Panc1 (cell line): ENCODE results near the gene ASF1B. TPM values are rescaled to one million over a fixed set of nuclear protein-coding genes. Genes with fewer than 3 reads are reported as not detected.

Experiments used
- ATAC-seq: fragments of 200-7000 bp; cut with Tn5 transposase; 2 replicates; pipeline ENCODE4 v1.9.1; 2020; ENCODE audit warnings: mild to moderate bottlenecking, moderate library complexity
- BruUV-seq: library from RNA; stranded (reverse); fragments of 400-500 nt; replicated peaks from 2 replicates; lab custom pipeline; 2021; lab: Mats Ljungman, UMichigan
- CTCF ChIA-PET: fragments of 300-600 bp; sonication (Branson Sonifier 250); formaldehyde crosslinking; loops from one replicate; lab custom pipeline; 2022; ENCODE audit warnings: antibody characterized with exemption; lab: Charles Lee
- POLR2A ChIA-PET: fragments of 300-600 bp; sonication (Branson Sonifier 250); formaldehyde crosslinking; loops from one replicate; lab custom pipeline; 2022; ENCODE audit warnings: antibody characterized with exemption; lab: Charles Lee
- DNase-seq: peaks from one replicate; pipeline ENCODE4 v3.0.0-alpha.2; 2010; ENCODE audit warnings: low read depth, low spot score
- H3K27ac ChIP-seq: 2 replicates; pipeline ENCODE4 v1.5.1; 2011; ENCODE audit warnings: mild to moderate bottlenecking, low read length, inconsistent platforms
- H3K27me3 ChIP-seq: fragments of 200-500 bp; sonication (Bioruptor generic); 2 replicates; pipeline ENCODE4 v1.6.0; 2014; ENCODE audit warnings: low read length, inconsistent platforms; ENCODE audit not compliant: control insufficient read depth, insufficient read depth
- H3K36me3 ChIP-seq: fragments of 200-500 bp; sonication (Bioruptor generic); 2 replicates; pipeline ENCODE4 v1.5.1; 2014; ENCODE audit warnings: inconsistent platforms, mild to moderate bottlenecking, low read length, moderate library complexity; ENCODE audit not compliant: control insufficient read depth, insufficient read depth
- H3K4me1 ChIP-seq: 2 replicates; pipeline ENCODE4 v1.5.1; 2011; ENCODE audit warnings: inconsistent platforms, mild to moderate bottlenecking, low read length, moderate library complexity; ENCODE audit not compliant: control insufficient read depth, insufficient read depth
- H3K4me3 ChIP-seq, 2 experiments: 2 replicates each; pipeline ENCODE4 v1.5.1; 2011 to 2012; ENCODE audit warnings: low read depth in 2 of 2, low read length in 2 of 2, mild to moderate bottlenecking in 2 of 2, inconsistent platforms in 1 of 2, moderate library complexity in 1 of 2
- H3K9me3 ChIP-seq: fragments of 200-500 bp; sonication (Bioruptor generic); 2 replicates; pipeline ENCODE4 v1.5.1; 2014; ENCODE audit warnings: low read depth, mild to moderate bottlenecking, inconsistent platforms, low read length, moderate library complexity; ENCODE audit not compliant: control insufficient read depth, insufficient read depth
- CTCF ChIP-seq: fragments of 450-650 bp; IDR thresholded peaks from 2 replicates; pipeline ENCODE4 v1.5.1; 2017; ENCODE audit warnings: mild to moderate bottlenecking
- POLR2AphosphoS5 ChIP-seq: IDR thresholded peaks from 2 replicates; pipeline ENCODE4 v1.6.1; 2012; ENCODE audit warnings: mild to moderate bottlenecking, low read depth, low read length, moderate library complexity
- REST ChIP-seq, 2 experiments: IDR thresholded peaks; 2 replicates each; pipeline ENCODE4 v1.6.1; 2011 to 2012; ENCODE audit warnings: low read depth in 2 of 2, control low read depth in 1 of 2, low read length in 1 of 2, mild to moderate bottlenecking in 1 of 2, moderate library complexity in 1 of 2; ENCODE audit not compliant: insufficient read depth in 1 of 2
- SIN3A ChIP-seq: IDR thresholded peaks from 2 replicates; pipeline ENCODE4 v1.6.1; 2012; ENCODE audit warnings: low read depth, mild to moderate bottlenecking, low read length, moderate library complexity, borderline replicate concordance; ENCODE audit not compliant: insufficient read depth
- TCF7L2 ChIP-seq: IDR thresholded peaks from 2 replicates; pipeline ENCODE4 v1.6.1; 2011; ENCODE audit warnings: mild to moderate bottlenecking, low read depth, low read length, inconsistent platforms
- in situ Hi-C: cut with HindIII; loops from 2 replicates; pipeline ENCODE4 v1.10.0; 2016; ENCODE audit warnings: low sequenced_read_pairs, low pct_unique_long_range_greater_than_20kb
- intact Hi-C: fragments of 100-400 bp; cut with micrococcal nuclease; formaldehyde crosslinking; loops from one replicate; pipeline ENCODE4 v1.10.0; 2022; ENCODE audit not compliant: unreplicated experiment
- total RNA-seq: library from RNA; stranded (reverse); gene quantifications from one replicate; pipeline ENCODE4 v1.2.1, GENCODE V29; 2021; ENCODE audit not compliant: unreplicated experiment

Gene ASF1B
- total RNA-seq, 1 experiment from 2014 or later = 35.4 TPM

- H3K4me3 ChIP-seq = peak overlapping the region; percentile 64 to 66
- ChIA-PET POLR2A (no interaction called here), CTCF (no interaction called here)
- DNase-seq (no peak), ATAC-seq (peak; percentile 88)
- peak overlapping the region; percentile 89 for H3K27ac ChIP-seq
- peaks cover 3% of the 10 kb centered on the region; the same call in 1 of the 2 replicates for H3K9me3 ChIP-seq
- in situ Hi-C loops = no loop called here
- TF ChIP-seq CTCF (peak; percentile 63), SIN3A (peak; percentile 33; the same call in 1 of the 2 replicates), REST (IDR thresholded peaks at IDR 0.05; ENCODE audit: insufficient read depth in 1 of 2, low read depth in 2 of 2, low read length in 1 of 2) (no peak), POLR2AphosphoS5 (no peak; the same call in 1 of the 2 replicates), TCF7L2 (no peak)
- H3K4me1 ChIP-seq = peaks cover 4% of the 10 kb centered on the region
- no peaks in the 10 kb centered on the region; the same call in 1 of the 2 replicates for H3K36me3 ChIP-seq
- no peaks in the 10 kb centered on the region for H3K27me3 ChIP-seq
- intact Hi-C loops = no loop called here
- no TSS peak for BruUV-seq
Measured at GRCh38 chr19:14091081-14091812, 45.1 kb downstream of the ASF1B start.

GRCh38 chr19:14090509-14091080 is 45.8 kb downstream of the ASF1B start, which contains the start of gene SAMD1:
SAMD1 (minus strand) TSS chr19:14090751.
- Histone ChIP-seq H3K4me1 (peaks cover 4% of the 10 kb centered on the region), H3K4me3 (peak within 1 kb of the TSS; percentile 64 to 66), H3K27ac (peak within 1 kb of the TSS; percentile 89), H3K36me3 (no peaks in the 10 kb centered on the region; the same call in 1 of the 2 replicates), H3K27me3 (no peaks in the 10 kb centered on the region), H3K9me3 (peaks cover 3% of the 10 kb centered on the region; the same call in 1 of the 2 replicates)
- in situ Hi-C loops (no loop called here), intact Hi-C loops (no loop called here)
- ChIA-PET CTCF (no interaction called here), POLR2A (no interaction called here)
- ATAC-seq (peak; percentile 76), DNase-seq (no peak)
- TF ChIP-seq SIN3A (peak; percentile 18; the same call in 1 of the 2 replicates), CTCF (no peak), REST (IDR thresholded peaks at IDR 0.05; ENCODE audit: insufficient read depth in 1 of 2, low read depth in 2 of 2, low read length in 1 of 2) (no peak)
- no TSS peak for BruUV-seq
